HCT116 (cell line): ENCODE measurements around the gene ABHD3. TPM values are rescaled to one million over a fixed set of nuclear protein-coding genes. Genes with fewer than 3 reads are reported as not detected.

Experiments used
- ATAC-seq: fragments of 200-7000 bp; cut with Tn5 transposase; 2 replicates; pipeline ENCODE4 v1.9.1; 2020; ENCODE audit warnings: mild to moderate bottlenecking, moderate library complexity
- BruUV-seq: library from RNA; stranded (reverse); fragments of 400-500 nt; replicated peaks from 2 replicates; lab custom pipeline; 2021; lab: Mats Ljungman, UMichigan
- CTCF ChIA-PET: fragments of 300-600 bp; sonication (Branson Sonifier 250); formaldehyde crosslinking; loops from one replicate; lab custom pipeline; 2021; ENCODE audit warnings: antibody characterized with exemption; lab: Charles Lee
- POLR2A ChIA-PET: fragments of 300-600, 350-600 bp; sonication (Branson Sonifier 250); formaldehyde crosslinking; loops from one replicate; lab custom pipeline; 2021; ENCODE audit warnings: antibody characterized with exemption; lab: Charles Lee
- RAD21 ChIA-PET, 2 experiments: fragments of 300-600 bp; sonication (Branson Sonifier 250); formaldehyde crosslinking; loops; one replicate each; lab custom pipeline; 2023; ENCODE audit warnings: low total read pairs in 2 of 2; ENCODE audit not compliant: uncharacterized antibody in 2 of 2, unreplicated experiment in 2 of 2, low non-redundant PET in 1 of 2; lab: Charles Lee
- DNase-seq: peaks from one replicate; pipeline ENCODE4 v3.0.0-alpha.2; 2010; ENCODE audit warnings: low read depth, low spot score
- H2AFZ ChIP-seq: fragments of 200-600 bp; shearing (Covaris generic), sonication (generic); 2 replicates; pipeline ENCODE4 v1.6.1; 2017; ENCODE audit warnings: low read depth, mixed run types, mixed read lengths, antibody characterized with exemption, low read length; ENCODE audit not compliant: poor library complexity, severe bottlenecking
- H3K27ac ChIP-seq: 2 replicates; pipeline ENCODE4 v1.5.1; 2012; ENCODE audit warnings: low read depth, low read length
- H3K27me3 ChIP-seq: fragments of 200-600 bp; sonication (generic); 2 replicates; pipeline ENCODE4 v1.6.1; 2016; ENCODE audit warnings: mixed run types, low read length, mixed read lengths; ENCODE audit not compliant: insufficient read depth
- H3K36me3 ChIP-seq, 2 experiments: fragments of 200-500 bp in 1 of 2; fragments of 200-600 bp in 1 of 2; sonication (Bioruptor generic) in 1 of 2; sonication (generic) in 1 of 2; 2 replicates each; pipeline versions ENCODE4 v1.5.1 to v1.6.1; 2014 to 2016; ENCODE audit warnings: low read length in 2 of 2, inconsistent platforms in 1 of 2, mixed read lengths in 1 of 2, mixed run types in 1 of 2; ENCODE audit not compliant: insufficient read depth in 2 of 2, control insufficient read depth in 1 of 2
- H3K4me1 ChIP-seq, 2 experiments: fragments of 200-600 bp in 1 of 2; sonication (generic) in 1 of 2; 2 replicates each; pipeline versions ENCODE4 v1.5.1 to v1.6.1; 2012 to 2017; ENCODE audit warnings: low read length in 2 of 2, inconsistent platforms in 1 of 2, mild to moderate bottlenecking in 1 of 2, mixed read lengths in 1 of 2, mixed run types in 1 of 2, moderate library complexity in 1 of 2; ENCODE audit not compliant: insufficient read depth in 2 of 2, control insufficient read depth in 1 of 2
- H3K4me2 ChIP-seq: fragments of 200-600 bp; sonication (generic); 2 replicates; pipeline ENCODE4 v1.6.1; 2017; ENCODE audit warnings: mixed run types, low read length, mixed read lengths
- H3K4me3 ChIP-seq, 2 experiments: fragments of 200-600 bp in 1 of 2; sonication (generic) in 1 of 2; replicated peaks in 1 of 2; 2 replicates each; pipeline ENCODE4 v1.5.1; 2011 to 2016; ENCODE audit warnings: low read length in 2 of 2, control low read depth in 1 of 2, low read depth in 1 of 2, mild to moderate bottlenecking in 1 of 2, mixed read lengths in 1 of 2, mixed run types in 1 of 2
- H3K79me2 ChIP-seq: fragments of 200-600 bp; sonication (generic); 2 replicates; pipeline ENCODE4 v1.6.1; 2017; ENCODE audit warnings: mild to moderate bottlenecking, mixed run types, low read length, moderate library complexity, mixed read lengths; ENCODE audit not compliant: insufficient read depth
- H3K9ac ChIP-seq: fragments of 200-600 bp; sonication (generic); 2 replicates; pipeline ENCODE4 v1.6.1; 2016; ENCODE audit warnings: low read length, mixed read lengths
- H3K9me2 ChIP-seq: fragments of 200-600 bp; sonication (generic), shearing (Covaris generic); 2 replicates; pipeline ENCODE4 v1.6.1; 2017; ENCODE audit warnings: mixed run types, mild to moderate bottlenecking, moderate library complexity; ENCODE audit not compliant: insufficient read depth
- H3K9me3 ChIP-seq, 2 experiments: fragments of 200-500 bp in 1 of 2; fragments of 200-600 bp in 1 of 2; sonication (Bioruptor generic) in 1 of 2; sonication (generic) in 1 of 2; 2 replicates each; pipeline ENCODE4 v1.6.1; 2014 to 2017; ENCODE audit warnings: low read length in 2 of 2, mixed read lengths in 2 of 2, inconsistent platforms in 1 of 2, low read depth in 1 of 2, mild to moderate bottlenecking in 1 of 2, mixed run types in 1 of 2, moderate library complexity in 1 of 2; ENCODE audit not compliant: control insufficient read depth in 1 of 2, insufficient read depth in 1 of 2
- H4K20me1 ChIP-seq: fragments of 200-600 bp; sonication (generic), shearing (Covaris generic); 2 replicates; pipeline ENCODE4 v1.6.1; 2017; ENCODE audit warnings: mixed run types, mild to moderate bottlenecking, moderate library complexity; ENCODE audit not compliant: insufficient read depth
- ATF3 ChIP-seq: IDR thresholded peaks from 2 replicates; pipeline ENCODE4 v1.6.1; 2012
- CEBPB ChIP-seq: IDR thresholded peaks from 2 replicates; pipeline ENCODE4 v1.6.1; 2012; ENCODE audit warnings: low read depth
- EGR1 ChIP-seq: IDR thresholded peaks from 2 replicates; pipeline ENCODE4 v1.6.1; 2012; ENCODE audit warnings: low read depth
- ELF1 ChIP-seq: IDR thresholded peaks from 2 replicates; pipeline ENCODE4 v1.6.1; 2012; ENCODE audit warnings: low read depth, borderline replicate concordance
- EZH2 ChIP-seq: fragments of 200-600 bp; sonication (generic); IDR thresholded peaks from 2 replicates; pipeline ENCODE4 v1.6.1; 2017; ENCODE audit warnings: antibody characterized with exemption, mixed run types
- POLR2A ChIP-seq: IDR thresholded peaks from 2 replicates; pipeline ENCODE4 v1.7.0; 2011; ENCODE audit warnings: borderline replicate concordance; ENCODE audit not compliant: insufficient read depth, insufficient read length; ENCODE audit errors: extremely low read depth
- POLR2AphosphoS5 ChIP-seq: IDR thresholded peaks from 2 replicates; pipeline ENCODE4 v1.6.1; 2011; ENCODE audit warnings: mild to moderate bottlenecking, low read depth, low read length, moderate library complexity
- RAD21 ChIP-seq: IDR thresholded peaks from 2 replicates; pipeline ENCODE4 v1.6.1; 2012; ENCODE audit warnings: low read depth, mild to moderate bottlenecking
- REST ChIP-seq: IDR thresholded peaks from 2 replicates; pipeline ENCODE4 v1.6.1; 2012; ENCODE audit warnings: low read depth
- SRF ChIP-seq: IDR thresholded peaks from 2 replicates; pipeline ENCODE4 v1.6.1; 2012; ENCODE audit warnings: low read depth
- TCF7L2 ChIP-seq: IDR thresholded peaks from 2 replicates; pipeline ENCODE4 v1.7.0; 2011; ENCODE audit warnings: borderline replicate concordance, inconsistent platforms; ENCODE audit not compliant: insufficient read depth, insufficient read length; ENCODE audit errors: extremely low read depth
- YY1 ChIP-seq: IDR thresholded peaks from 2 replicates; pipeline ENCODE4 v1.6.1; 2011; ENCODE audit warnings: low read length, low read depth, moderate library complexity, mild to moderate bottlenecking; ENCODE audit not compliant: insufficient replicate concordance; ENCODE audit errors: extremely low read depth
- ZFX ChIP-seq: fragments of 450-650 bp; IDR thresholded peaks from 2 replicates; pipeline ENCODE4 v1.6.1; 2017
- intact Hi-C: fragments of 100-400 bp; cut with micrococcal nuclease; formaldehyde crosslinking; loops from 2 replicates; pipeline ENCODE4 v1.10.0; 2022
- total RNA-seq: library from RNA; stranded (reverse); gene quantifications from one replicate; pipeline ENCODE4 v1.2.1, GENCODE V29; 2021; ENCODE audit not compliant: unreplicated experiment
- TF ChIP-seq, protein P1 (sequence below): IDR thresholded peaks from 2 replicates; pipeline ENCODE4 v1.6.1; 2012

The ABHD3 gene
- total RNA-seq, 1 experiment from 2014 or later, result 29.9 TPM

GRCh38 chr18:21706386-21706865, 1.9 kb upstream of the ABHD3 start:
- Histone ChIP-seq H3K4me2 (no peak overlapping the region), H3K9me2 (no peaks in the 10 kb centered on the region), H3K9ac (no peak overlapping the region), H3K36me3 (peaks cover 4 to 9% of the 10 kb centered on the region in 2 experiments; a peak in 1 of 4 replicates), H3K9me3 (no peaks in the 10 kb centered on the region), H2AFZ (no peak overlapping the region), H3K4me1 (peaks cover 11 to 16% of the 10 kb centered on the region in 2 experiments; a peak in 3 of 4 replicates), H3K4me3 (no peak overlapping the region), H4K20me1 (no peaks in the 10 kb centered on the region), H3K79me2 (peaks cover 24% of the 10 kb centered on the region), H3K27me3 (no peaks in the 10 kb centered on the region), H3K27ac (no peak overlapping the region)
- DNase-seq (no peak), ATAC-seq (no peak)
- no TSS peak for BruUV-seq
- intact Hi-C loops, result no loop called here
- ChIA-PET POLR2A (interaction anchor here (0.6 to 1.0 kb wide), 2 partner anchors 10 to 43 kb away, joined by 3 read pairs; no protein-coding TSS in a partner anchor), RAD21 (no interaction called here), CTCF (no interaction called here)
- no peak for TF ChIP-seq TCF7L2
- TF ChIP-seq ZFX, result no peak
- TF ChIP-seq ATF3, result no peak
- TF ChIP-seq EZH2, result no peak
- TF ChIP-seq REST, result no peak
- TF ChIP-seq POLR2AphosphoS5, result no peak
- no peak for TF ChIP-seq YY1
- TF ChIP-seq ELF1, result no peak
- no peak for TF ChIP-seq POLR2A
- TF ChIP-seq, protein P1, sequence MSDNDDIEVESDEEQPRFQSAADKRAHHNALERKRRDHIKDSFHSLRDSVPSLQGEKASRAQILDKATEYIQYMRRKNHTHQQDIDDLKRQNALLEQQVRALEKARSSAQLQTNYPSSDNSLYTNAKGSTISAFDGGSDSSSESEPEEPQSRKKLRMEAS, result no peak
- TF ChIP-seq EGR1, result no peak
- no peak for TF ChIP-seq CEBPB
- TF ChIP-seq SRF, result no peak
- TF ChIP-seq RAD21, result no peak
